Measurements from ENCODE around the gene PAK3. TPM values are rescaled to one million over a fixed set of nuclear protein-coding genes. Genes with fewer than 3 reads are reported as not detected.

The PAK3 gene

GRCh38 chrX:111265486-111265885 is 169.5 kb downstream of the PAK3 start:
- Histone ChIP-seq H3K36me3 (ENCODE audit: control insufficient read depth in 1 of 2, insufficient read depth in 2 of 2, low read depth in 1 of 2, low read length in 2 of 2) (no peaks in the 10 kb centered on the region), H4K8ac (ENCODE audit: low read length) (no peak overlapping the region), H2BK12ac (ENCODE audit: low read length in 2 of 2) (no peak overlapping the region), H3K4me2 (ENCODE audit: low read length, poor library complexity, severe bottlenecking) (no peak overlapping the region), H2BK120ac (ENCODE audit: low read depth, low read length) (no peak overlapping the region), H2AFZ (ENCODE audit: low read depth, low read length) (no peak overlapping the region), H4K91ac (ENCODE audit: low read length) (no peak overlapping the region), H3K14ac (ENCODE audit: low read length in 2 of 2) (no peak overlapping the region), H3K4me3 (ENCODE audit: insufficient read depth in 1 of 2, low read depth in 1 of 2, low read length in 2 of 2) (no peak overlapping the region), H3K23ac (ENCODE audit: low read length in 2 of 2) (no peak overlapping the region), H3K79me1 (replicated peaks; ENCODE audit: low read length, poor library complexity, severe bottlenecking) (no peaks in the 10 kb centered on the region), H3K18ac (ENCODE audit: low read depth in 1 of 2, low read length in 2 of 2) (no peak overlapping the region), H3K27ac (ENCODE audit: low read length, poor library complexity, severe bottlenecking) (no peak overlapping the region), H2AK5ac (ENCODE audit: low read length, severe bottlenecking) (no peak overlapping the region), H3K9me3 (ENCODE audit: control insufficient read depth, low read length) (no peaks in the 10 kb centered on the region), H3K4ac (ENCODE audit: low read depth in 1 of 2, low read length in 2 of 2) (no peak overlapping the region), H3K4me1 (ENCODE audit: control insufficient read depth, insufficient read depth, low read depth, low read length) (peaks cover 2% of the 10 kb centered on the region), H3K27me3 (ENCODE audit: control insufficient read depth in 1 of 2, insufficient read depth in 1 of 2, low read length in 2 of 2) (peaks cover 0 to 77% of the 10 kb centered on the region in 2 experiments), H2BK5ac (ENCODE audit: low read depth, low read length, poor library complexity, severe bottlenecking) (no peak overlapping the region), H3K9ac (ENCODE audit: low read length) (no peak overlapping the region), H2BK15ac (ENCODE audit: low read depth, poor library complexity, severe bottlenecking) (no peak overlapping the region)
- DNase-seq = no peak
- WGBS = 67% methylated on average over 1 of the region's 2 CpGs

DNA sequence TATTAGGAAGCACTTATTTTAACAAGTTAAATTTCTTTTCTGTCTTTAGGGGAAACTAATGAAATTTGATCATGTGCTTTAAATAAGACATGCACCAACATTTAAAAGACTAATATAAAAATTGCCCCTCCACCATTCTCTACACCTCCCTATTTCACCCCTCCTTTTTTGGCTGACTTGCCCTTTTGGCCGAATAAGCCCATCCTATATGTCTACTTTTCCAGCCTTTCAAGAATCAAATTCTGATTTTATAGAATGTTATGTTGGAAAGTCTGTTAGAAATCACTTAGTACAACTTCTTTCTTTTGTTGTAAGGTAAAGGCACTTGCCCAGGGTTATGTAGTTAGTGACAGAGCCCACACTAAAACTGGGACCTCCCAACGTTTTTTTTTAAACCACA is 172.5 kb downstream of the PAK3 start:
- Histone ChIP-seq H2AFZ (ENCODE audit: low read depth, low read length) (no peak overlapping the region), H2BK15ac (ENCODE audit: low read depth, poor library complexity, severe bottlenecking) (no peak overlapping the region), H3K14ac (ENCODE audit: low read length in 2 of 2) (no peak overlapping the region), H3K9ac (ENCODE audit: low read length) (no peak overlapping the region), H3K4me2 (ENCODE audit: low read length, poor library complexity, severe bottlenecking) (no peak overlapping the region), H3K36me3 (ENCODE audit: control insufficient read depth in 1 of 2, insufficient read depth in 2 of 2, low read depth in 1 of 2, low read length in 2 of 2) (no peaks in the 10 kb centered on the region), H4K8ac (ENCODE audit: low read length) (no peak overlapping the region), H3K23ac (ENCODE audit: low read length in 2 of 2) (no peak overlapping the region), H3K4me3 (ENCODE audit: insufficient read depth in 1 of 2, low read depth in 1 of 2, low read length in 2 of 2) (no peak overlapping the region), H3K9me3 (ENCODE audit: control insufficient read depth, low read length) (no peaks in the 10 kb centered on the region), H2AK5ac (ENCODE audit: low read length, severe bottlenecking) (no peak overlapping the region), H3K4me1 (ENCODE audit: control insufficient read depth, insufficient read depth, low read depth, low read length) (peaks cover 2% of the 10 kb centered on the region), H3K18ac (ENCODE audit: low read depth in 1 of 2, low read length in 2 of 2) (no peak overlapping the region), H3K4ac (ENCODE audit: low read depth in 1 of 2, low read length in 2 of 2) (no peak overlapping the region), H2BK5ac (ENCODE audit: low read depth, low read length, poor library complexity, severe bottlenecking) (no peak overlapping the region), H3K27me3 (ENCODE audit: control insufficient read depth in 1 of 2, insufficient read depth in 1 of 2, low read length in 2 of 2) (peaks cover 0 to 88% of the 10 kb centered on the region in 2 experiments), H2BK120ac (ENCODE audit: low read depth, low read length) (no peak overlapping the region), H3K27ac (ENCODE audit: low read length, poor library complexity, severe bottlenecking) (no peak overlapping the region), H3K79me1 (replicated peaks; ENCODE audit: low read length, poor library complexity, severe bottlenecking) (no peaks in the 10 kb centered on the region), H4K91ac (ENCODE audit: low read length) (no peak overlapping the region), H2BK12ac (ENCODE audit: low read length in 2 of 2) (no peak overlapping the region)
- no peak for DNase-seq
- WGBS = no CpG with 5 or more reads among the region's 2 CpGs

- Histone ChIP-seq H4K8ac (ENCODE audit: low read length) (no peak within 1 kb of the TSS), H3K4ac (ENCODE audit: low read depth in 1 of 2, low read length in 2 of 2) (no peak within 1 kb of the TSS), H3K27me3 (ENCODE audit: control insufficient read depth in 1 of 2, insufficient read depth in 1 of 2, low read length in 2 of 2) (peaks cover 0 to 84% of the 10 kb centered on the region in 2 experiments), H3K36me3 (ENCODE audit: control insufficient read depth in 1 of 2, insufficient read depth in 2 of 2, low read depth in 1 of 2, low read length in 2 of 2) (no peaks in the 10 kb centered on the region), H2AFZ (ENCODE audit: low read depth, low read length) (no peak within 1 kb of the TSS), H3K4me3 (ENCODE audit: insufficient read depth in 1 of 2, low read depth in 1 of 2, low read length in 2 of 2) (peak within 1 kb of the TSS in 1 of 2 experiments; percentile 53), H3K4me1 (ENCODE audit: control insufficient read depth, insufficient read depth, low read depth, low read length) (peaks cover 2% of the 10 kb centered on the region), H3K79me1 (replicated peaks; ENCODE audit: low read length, poor library complexity, severe bottlenecking) (no peaks in the 10 kb centered on the region), H2BK5ac (ENCODE audit: low read depth, low read length, poor library complexity, severe bottlenecking) (no peak within 1 kb of the TSS), H3K9ac (ENCODE audit: low read length) (no peak within 1 kb of the TSS), H4K91ac (ENCODE audit: low read length) (no peak within 1 kb of the TSS), H2BK120ac (ENCODE audit: low read depth, low read length) (no peak within 1 kb of the TSS), H2BK12ac (ENCODE audit: low read length in 2 of 2) (no peak within 1 kb of the TSS), H3K9me3 (ENCODE audit: control insufficient read depth, low read length) (no peaks in the 10 kb centered on the region), H3K14ac (ENCODE audit: low read length in 2 of 2) (no peak within 1 kb of the TSS), H2AK5ac (ENCODE audit: low read length, severe bottlenecking) (no peak within 1 kb of the TSS), H3K23ac (ENCODE audit: low read length in 2 of 2) (no peak within 1 kb of the TSS), H3K18ac (ENCODE audit: low read depth in 1 of 2, low read length in 2 of 2) (no peak within 1 kb of the TSS), H3K4me2 (ENCODE audit: low read length, poor library complexity, severe bottlenecking) (no peak within 1 kb of the TSS), H3K27ac (ENCODE audit: low read length, poor library complexity, severe bottlenecking) (no peak within 1 kb of the TSS), H2BK15ac (ENCODE audit: low read depth, poor library complexity, severe bottlenecking) (no peak within 1 kb of the TSS)
- WGBS = 61% methylated on average over 5 of the region's 8 CpGs
- peak; percentile 12 for DNase-seq
These were observed 174.3 kb downstream of the PAK3 start, which contains the start of gene CAPN6 for GRCh38 chrX:111270339-111270738. Gene CAPN6 (minus strand): TSS chrX:111270483. CDS start chrX:111263936, 6,547 bp downstream.

Small RNA genes within 50 kb of the gene (small RNA-seq; reads per million reads assigned to genes)
- gene FCF1P4 (ENCODE audit: low read depth) = not detected
